ENCODE results near the gene DSTYK. TPM values are rescaled to one million over a fixed set of nuclear protein-coding genes. Genes with fewer than 3 reads are reported as not detected.

The DSTYK gene
- total and polyA plus RNA-seq, 4 donors = 3.5 to 19.3 (median 7.1) TPM

DNA sequence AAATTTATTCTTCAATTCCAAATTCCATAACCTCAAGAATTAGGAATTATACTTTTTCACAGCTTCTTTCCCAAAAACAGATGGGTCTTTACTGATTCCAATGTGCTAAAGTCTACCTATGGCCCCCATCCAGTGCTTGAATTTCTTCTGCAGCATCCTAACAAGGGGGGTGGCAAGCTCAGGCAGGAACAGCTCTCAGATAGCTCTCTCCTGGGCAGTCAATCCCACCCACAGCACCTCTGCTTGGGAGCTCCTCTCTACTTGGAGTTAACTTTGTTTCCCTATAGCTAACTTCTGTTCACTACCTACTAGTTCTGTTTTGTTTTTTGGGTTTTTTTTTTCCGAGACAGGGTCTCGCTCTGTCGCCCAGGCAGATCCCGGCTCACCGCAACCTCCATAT lies 101.8 kb downstream of the DSTYK start:
- no peak for ATAC-seq (ENCODE audit: insufficient read depth, low FRiP score)
- WGBS, 2 donors = 79 to 97% methylated on average over 5 of the region's 5 CpGs
- peaks cover 4 to 21% (median 15%) of the 10 kb centered on the region in 4 donors for H3K36me3 ChIP-seq (ENCODE audit: control insufficient read depth in 4 of 4, insufficient read depth in 4 of 4, low read length in 4 of 4)

DNA sequence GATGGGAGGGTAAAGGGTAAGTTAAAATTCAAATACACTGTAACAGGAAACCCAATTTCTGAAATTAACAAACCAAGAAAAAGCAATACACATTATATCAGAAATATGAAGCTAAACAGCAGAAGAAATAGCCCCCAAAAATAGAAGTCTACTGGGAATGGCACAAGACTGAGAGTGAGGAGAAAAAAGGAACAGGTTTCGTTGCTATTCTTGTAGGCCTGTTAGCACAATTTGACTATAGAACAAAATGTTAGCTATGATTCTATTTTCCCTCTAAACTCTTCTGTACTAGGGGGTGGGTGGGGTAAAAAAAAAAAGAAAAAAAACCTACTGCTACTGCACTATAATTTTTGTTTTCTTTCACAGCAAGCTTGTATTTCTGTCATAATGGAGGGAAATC lies 102.2 kb downstream of the DSTYK start:
- Histone ChIP-seq H3K27ac (ENCODE audit: low read depth in 1 of 2, low read length in 1 of 2) (no peak overlapping the region), H3K9me3 (ENCODE audit: control insufficient read depth in 4 of 4, insufficient read depth in 3 of 4, low read length in 3 of 4) (no peaks in the 10 kb centered on the region), H3K36me3 (ENCODE audit: control insufficient read depth in 4 of 4, insufficient read depth in 4 of 4, low read length in 4 of 4) (peaks cover 5 to 21% (median 16%) of the 10 kb centered on the region in 4 donors), H3K27me3 (ENCODE audit: control insufficient read depth in 3 of 3, insufficient read depth in 3 of 3, low read length in 2 of 3) (no peaks in the 10 kb centered on the region), H3K4me3 (no peak overlapping the region), H3K9ac (ENCODE audit: insufficient read depth in 1 of 2, low read length in 2 of 2) (no peak overlapping the region), H3K4me1 (ENCODE audit: control insufficient read depth in 5 of 5, insufficient read depth in 5 of 5, low read length in 5 of 5) (no peaks in the 10 kb centered on the region)
- 92 to 98% methylated on average over 1 of the region's 1 CpG for WGBS, 2 donors
- ATAC-seq (ENCODE audit: insufficient read depth, low FRiP score) (no peak), DNase-seq (no peak)
- TF ChIP-seq CTCF (IDR thresholded peaks at IDR 0.05; ENCODE audit: control extremely low read depth, extremely low read depth) = no peak

More for the DNA sequence above, 101.8 kb downstream of the DSTYK start:
- Histone ChIP-seq H3K27me3 (ENCODE audit: control insufficient read depth in 3 of 3, insufficient read depth in 3 of 3, low read length in 2 of 3) (no peaks in the 10 kb centered on the region), H3K4me3 (no peak overlapping the region), H3K27ac (ENCODE audit: low read depth in 1 of 2, low read length in 1 of 2) (no peak overlapping the region), H3K9me3 (ENCODE audit: control insufficient read depth in 4 of 4, insufficient read depth in 3 of 4, low read length in 3 of 4) (no peaks in the 10 kb centered on the region), H3K9ac (ENCODE audit: insufficient read depth in 1 of 2, low read length in 2 of 2) (no peak overlapping the region), H3K4me1 (ENCODE audit: control insufficient read depth in 5 of 5, insufficient read depth in 5 of 5, low read length in 5 of 5) (no peaks in the 10 kb centered on the region)
- DNase-seq = no peak
- no peak for TF ChIP-seq CTCF (IDR thresholded peaks at IDR 0.05; ENCODE audit: control extremely low read depth, extremely low read depth)

DNA sequence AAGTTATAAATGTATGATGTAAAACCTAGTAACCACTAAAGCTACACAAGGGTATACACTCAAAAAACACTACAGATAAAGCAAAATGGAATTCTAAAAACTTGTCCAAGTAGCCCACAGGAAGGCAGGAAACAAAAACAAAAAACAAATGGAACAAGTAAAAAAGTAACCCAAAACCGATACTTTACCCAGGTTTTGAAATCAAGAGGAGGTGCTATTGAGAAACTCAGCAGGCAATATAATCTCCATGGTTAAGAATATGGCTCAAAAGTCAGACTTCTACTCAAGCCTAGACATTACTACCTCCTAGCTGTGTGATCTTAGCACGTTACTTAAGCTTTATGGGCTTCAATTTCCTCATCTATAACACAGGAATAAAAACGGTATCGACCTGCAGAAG lies 103.0 kb downstream of the DSTYK start:
- DNase-seq = no peak
- Histone ChIP-seq H3K4me1 (ENCODE audit: control insufficient read depth in 5 of 5, insufficient read depth in 5 of 5, low read length in 5 of 5) (no peaks in the 10 kb centered on the region), H3K27ac (ENCODE audit: low read depth in 1 of 2, low read length in 1 of 2) (no peak overlapping the region), H3K4me3 (no peak overlapping the region), H3K9ac (ENCODE audit: insufficient read depth in 1 of 2, low read length in 2 of 2) (no peak overlapping the region), H3K9me3 (ENCODE audit: control insufficient read depth in 4 of 4, insufficient read depth in 3 of 4, low read length in 3 of 4) (no peaks in the 10 kb centered on the region), H3K36me3 (ENCODE audit: control insufficient read depth in 4 of 4, insufficient read depth in 4 of 4, low read length in 4 of 4) (peaks cover 10 to 29% (median 19%) of the 10 kb centered on the region in 4 donors), H3K27me3 (ENCODE audit: control insufficient read depth in 3 of 3, insufficient read depth in 3 of 3, low read length in 2 of 3) (no peaks in the 10 kb centered on the region)
- no peak for TF ChIP-seq CTCF (IDR thresholded peaks at IDR 0.05; ENCODE audit: control extremely low read depth, extremely low read depth)
- no peak for ATAC-seq (ENCODE audit: insufficient read depth, low FRiP score)
- 79 to 89% methylated on average over 4 of the region's 4 CpGs for WGBS, 2 donors

DNA sequence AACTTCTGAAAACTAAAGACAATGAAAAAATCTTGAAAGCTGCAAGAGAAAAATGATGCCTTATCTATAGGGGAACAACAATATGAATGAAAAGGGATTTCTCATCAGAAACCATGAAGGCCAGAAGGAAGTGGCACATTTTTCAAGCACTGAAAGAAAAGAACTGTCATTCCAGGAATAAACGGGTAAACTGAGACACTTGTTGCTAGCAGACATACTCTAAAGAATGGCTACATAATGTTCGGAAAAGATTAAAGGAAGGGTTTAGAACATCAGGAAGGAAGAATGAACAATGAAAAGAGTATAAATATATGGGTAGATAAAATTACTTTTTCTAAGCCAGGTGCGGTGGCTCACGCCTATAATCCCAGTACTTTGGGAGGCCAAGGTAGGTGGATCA lies 104.2 kb downstream of the DSTYK start:
- Histone ChIP-seq H3K36me3 (ENCODE audit: control insufficient read depth in 4 of 4, insufficient read depth in 4 of 4, low read length in 4 of 4) (peaks cover 13 to 28% (median 19%) of the 10 kb centered on the region in 4 donors), H3K27me3 (ENCODE audit: control insufficient read depth in 3 of 3, insufficient read depth in 3 of 3, low read length in 2 of 3) (no peaks in the 10 kb centered on the region), H3K9me3 (ENCODE audit: control insufficient read depth in 4 of 4, insufficient read depth in 3 of 4, low read length in 3 of 4) (no peaks in the 10 kb centered on the region), H3K4me3 (no peak overlapping the region), H3K4me1 (ENCODE audit: control insufficient read depth in 5 of 5, insufficient read depth in 5 of 5, low read length in 5 of 5) (no peaks in the 10 kb centered on the region), H3K27ac (ENCODE audit: low read depth in 1 of 2, low read length in 1 of 2) (no peak overlapping the region), H3K9ac (ENCODE audit: insufficient read depth in 1 of 2, low read length in 2 of 2) (no peak overlapping the region)
- 86 to 92% methylated on average over 4 of the region's 4 CpGs for WGBS, 2 donors
- TF ChIP-seq CTCF (IDR thresholded peaks at IDR 0.05; ENCODE audit: control extremely low read depth, extremely low read depth) = no peak
- DNase-seq (no peak), ATAC-seq (ENCODE audit: insufficient read depth, low FRiP score) (no peak)

All from lung (tissue), 12 donors.